HG03432 (cell line): ENCODE data around the gene EBI3.
"Not testable (repeated sequence)": the region's sequence is repeated elsewhere in the genome, so short reads cannot be mapped to it uniquely, and the experiment has no call there.

Source experiments
- ATAC-seq: cut with Tn5 transposase; IDR thresholded peaks from one replicate; pipeline ENCODE4 v1.9.1; 2021; ENCODE audit warnings: mild to moderate bottlenecking, moderate library complexity; ENCODE audit not compliant: unreplicated experiment

Gene EBI3

DNA sequence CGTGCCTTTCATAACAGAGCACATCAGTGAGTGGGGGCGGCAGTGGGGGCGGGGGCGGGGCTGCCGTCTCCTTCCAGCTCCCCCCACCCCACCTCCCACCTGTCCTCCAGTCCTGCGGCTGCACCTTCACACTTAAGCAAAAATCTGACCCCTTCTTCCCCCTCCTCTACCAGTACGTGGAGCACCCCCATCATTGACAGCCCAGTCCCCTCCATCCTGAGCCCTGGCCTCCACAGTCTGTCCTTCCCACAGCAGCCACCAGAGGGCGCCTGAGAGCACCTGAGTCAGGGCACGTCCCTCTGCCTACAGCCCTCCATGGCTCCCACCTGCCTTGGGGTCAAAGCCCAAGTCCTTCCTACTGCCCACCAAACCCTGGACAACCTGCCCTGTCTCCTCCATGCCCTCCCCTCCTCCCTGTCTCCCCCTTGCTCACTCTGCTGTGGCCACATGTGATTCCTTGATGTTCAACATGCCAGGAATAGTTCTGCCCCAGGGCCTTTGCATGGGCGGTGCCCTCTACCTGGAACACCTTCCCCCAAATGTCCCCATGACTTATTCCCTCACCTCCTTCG lies 4.0 kb downstream of the EBI3 start:
- ATAC-seq = no peak

DNA sequence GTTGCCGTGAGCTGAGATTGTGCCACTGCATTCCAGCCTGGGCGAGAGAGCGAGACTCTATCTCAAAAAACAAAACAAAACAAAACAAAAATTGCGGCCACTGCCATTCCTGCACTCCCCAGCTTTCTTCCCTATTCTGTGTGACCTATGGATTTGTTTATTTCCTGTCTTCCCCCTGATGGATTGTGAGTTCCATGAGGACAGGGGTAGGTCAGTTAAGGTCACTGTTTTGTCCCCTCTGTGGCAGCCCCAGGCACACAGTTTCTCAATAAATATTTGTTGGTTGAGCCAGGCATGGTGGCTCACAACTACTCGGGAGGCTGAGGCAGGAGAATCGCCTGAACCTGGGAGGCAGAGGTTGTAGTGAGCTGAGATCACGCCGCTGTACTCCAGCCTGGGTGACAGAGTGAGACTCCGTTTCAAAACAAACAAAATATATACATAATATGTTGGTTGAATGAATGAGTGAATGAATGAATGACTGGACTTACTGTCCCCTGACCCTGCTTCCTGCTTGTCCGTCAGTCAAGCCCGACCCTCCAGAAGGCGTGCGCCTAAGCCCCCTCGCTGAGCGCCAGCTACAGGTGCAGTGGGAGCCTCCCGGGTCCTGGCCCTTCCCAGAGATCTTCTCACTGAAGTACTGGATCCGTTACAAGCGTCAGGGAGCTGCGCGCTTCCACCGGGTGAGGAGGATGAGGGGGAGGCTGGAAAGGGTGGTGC lies 5.0 kb downstream of the EBI3 start:
- ATAC-seq = no peak

DNA sequence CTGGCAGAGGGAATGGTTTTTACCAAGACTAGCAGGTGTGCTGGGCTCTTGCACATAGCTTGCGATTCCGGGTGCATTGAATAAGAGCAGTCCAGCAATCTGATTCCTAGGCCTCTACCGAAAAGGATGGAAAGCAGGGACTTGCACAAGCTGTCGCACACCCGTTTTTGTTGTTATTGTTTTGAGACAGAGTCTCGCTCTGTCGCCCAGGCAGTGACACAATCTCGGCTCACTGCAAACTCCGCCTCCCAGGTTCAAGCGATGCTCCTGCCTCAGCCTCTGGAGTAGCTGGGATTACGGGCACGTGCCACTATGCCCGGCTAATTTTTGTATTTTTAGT lies 5.5 kb downstream of the EBI3 start:
- no peak for ATAC-seq

DNA sequence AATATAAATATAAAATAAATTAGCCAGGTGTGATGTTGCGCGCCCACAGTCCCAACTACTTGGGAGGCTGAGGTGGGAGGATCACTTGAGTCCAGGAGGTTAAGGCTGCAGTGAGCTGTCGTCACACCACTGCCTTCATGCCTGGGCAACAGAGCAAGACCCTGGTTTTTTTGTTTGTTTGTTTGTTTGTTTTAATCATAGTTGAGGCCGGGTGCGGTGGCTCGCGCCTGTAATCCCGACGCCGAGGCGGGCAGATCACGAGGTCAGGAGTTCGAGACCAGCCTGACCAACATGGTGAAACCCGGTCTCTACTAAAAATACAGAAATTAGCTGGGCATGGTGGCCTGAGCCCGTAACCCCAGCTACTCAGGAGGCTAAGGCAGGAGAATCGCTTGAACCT lies 8.2 kb downstream of the EBI3 start:
- not testable (repeated sequence) for ATAC-seq

DNA sequence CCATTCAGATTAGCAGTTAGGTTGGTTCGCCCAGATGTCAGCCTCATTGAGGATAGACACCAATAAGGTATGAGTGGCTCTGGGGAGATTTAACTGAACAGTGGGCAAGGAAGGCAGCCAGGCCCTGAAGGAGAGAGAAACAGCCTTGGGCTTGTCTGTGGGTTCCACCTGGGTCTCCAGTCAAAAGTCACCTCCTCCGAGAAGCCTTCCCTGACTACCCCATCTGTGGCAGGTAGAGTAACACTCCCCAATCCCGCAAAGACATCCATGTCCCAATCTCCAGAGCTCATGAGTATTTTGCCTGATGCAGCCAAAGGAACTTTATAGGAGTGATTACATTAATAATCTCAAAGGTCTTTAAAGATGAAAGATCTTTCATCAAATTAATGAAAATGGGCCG lies 9.5 kb downstream of the EBI3 start:
- ATAC-seq = no peak

DNA sequence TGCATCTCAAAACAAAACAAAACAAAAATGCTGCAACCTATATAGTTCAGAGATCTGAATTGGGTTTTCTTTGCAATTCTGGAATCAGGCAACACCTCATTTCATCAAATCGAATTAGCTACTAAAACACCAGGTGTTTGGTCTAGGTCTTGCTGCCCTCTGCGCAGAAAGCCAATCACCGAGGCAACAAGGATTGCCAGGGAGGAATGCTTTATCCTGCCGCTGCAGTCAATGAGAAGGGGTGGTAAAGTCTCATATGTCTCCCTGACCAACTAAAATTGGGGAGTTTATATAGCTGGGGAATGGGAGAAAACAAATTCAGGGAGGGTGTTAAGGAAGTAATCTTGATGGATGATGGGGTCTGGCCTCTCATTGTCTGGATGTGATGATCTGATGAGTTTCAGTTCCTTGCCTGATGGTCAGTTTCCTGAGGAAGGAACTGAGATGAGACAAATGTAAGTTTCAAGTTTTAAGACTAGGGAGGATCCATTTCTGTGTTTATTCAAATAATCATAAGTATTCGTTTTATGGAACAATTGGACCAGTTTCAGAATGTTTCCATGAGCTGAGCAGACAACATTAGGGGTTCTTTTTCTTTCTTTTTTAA lies 12.6 kb downstream of the EBI3 start:
- ATAC-seq = no peak

DNA sequence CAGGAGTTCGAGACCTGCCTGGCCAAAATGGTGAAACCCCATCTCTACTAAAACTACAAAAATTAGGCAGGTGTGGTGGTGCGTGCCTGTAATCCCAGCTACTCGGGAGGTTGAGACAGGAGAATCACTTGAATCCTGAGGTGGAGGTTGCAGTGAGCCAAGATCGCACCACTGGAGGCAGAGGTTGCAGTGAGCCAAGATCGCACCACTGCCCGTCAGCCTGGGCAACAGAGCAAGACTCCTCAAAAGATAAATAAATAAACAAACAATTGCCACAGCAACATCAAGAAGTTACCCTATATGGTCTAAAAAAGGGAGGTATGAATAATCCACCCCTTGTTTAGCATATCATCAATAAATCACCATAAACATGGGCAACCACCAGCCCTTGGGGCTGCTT lies 16.6 kb downstream of the EBI3 start:
- not testable (repeated sequence) for ATAC-seq

DNA sequence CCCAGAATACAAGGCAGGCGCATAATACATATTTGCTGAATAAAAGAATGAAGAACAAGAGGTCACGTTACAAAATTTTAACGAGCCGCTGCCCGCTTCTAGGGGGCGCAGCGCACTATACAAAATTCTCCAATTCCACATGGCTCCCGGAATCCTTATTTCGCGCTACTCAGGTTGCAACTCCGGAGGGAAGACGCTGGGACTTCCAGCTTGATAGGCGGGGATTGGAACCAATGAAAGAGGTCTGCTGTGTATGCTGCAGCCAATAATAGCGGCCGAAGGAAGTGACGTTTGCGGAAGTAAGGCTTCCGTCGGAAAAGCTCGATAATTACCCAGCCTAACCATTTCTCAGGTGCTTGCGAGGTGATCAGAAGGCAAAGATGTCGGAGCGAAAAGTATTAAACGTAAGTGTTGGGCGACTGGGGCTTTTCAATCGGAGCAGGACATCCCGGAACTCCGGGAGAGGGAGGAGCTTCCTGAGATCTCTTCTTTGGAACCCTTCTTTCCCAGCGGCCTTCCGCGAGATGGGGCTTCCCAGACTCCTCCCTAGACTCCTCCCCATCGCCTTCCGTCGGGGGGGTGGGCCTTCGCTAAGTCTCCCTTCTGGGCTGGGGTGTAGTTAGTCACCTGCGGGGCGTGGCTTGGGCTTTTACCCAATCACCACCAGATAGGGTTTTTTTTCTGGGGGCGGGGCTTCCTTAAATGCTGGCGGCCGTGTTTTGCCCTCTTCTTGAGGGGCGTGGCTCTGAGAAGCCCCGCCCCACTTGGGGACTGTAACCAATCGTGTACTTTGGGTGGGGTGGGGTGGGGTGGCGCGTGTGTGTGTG lies 17.7 kb downstream of the EBI3 start, which contains the start of gene YJU2:
TSS of gene YJU2 (plus strand) at position 314 of the 827 bp plus-strand sequence. CDS start at position 381, 67 bp downstream.
- ATAC-seq = peak; percentile 87

DNA sequence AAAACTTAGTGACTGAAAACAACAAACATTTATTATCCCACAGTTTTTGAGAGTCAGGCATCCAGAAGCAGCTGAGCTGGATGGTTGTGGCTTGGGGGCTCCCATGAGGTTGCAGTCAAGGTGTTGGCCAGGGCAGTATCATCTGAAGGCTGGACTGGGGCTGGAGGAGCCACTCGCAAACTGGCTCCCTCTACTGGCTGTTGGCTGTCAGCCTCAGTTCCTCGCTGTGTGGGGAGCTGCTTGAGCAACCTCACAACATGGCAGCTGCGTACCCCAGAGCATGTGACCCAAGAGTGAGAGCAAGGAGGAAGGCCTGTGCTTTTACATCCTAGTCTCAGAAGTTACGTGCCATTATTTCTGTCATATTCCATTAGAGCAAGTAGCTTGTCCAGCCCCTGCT lies 27.2 kb downstream of the EBI3 start:
- no peak for ATAC-seq

DNA sequence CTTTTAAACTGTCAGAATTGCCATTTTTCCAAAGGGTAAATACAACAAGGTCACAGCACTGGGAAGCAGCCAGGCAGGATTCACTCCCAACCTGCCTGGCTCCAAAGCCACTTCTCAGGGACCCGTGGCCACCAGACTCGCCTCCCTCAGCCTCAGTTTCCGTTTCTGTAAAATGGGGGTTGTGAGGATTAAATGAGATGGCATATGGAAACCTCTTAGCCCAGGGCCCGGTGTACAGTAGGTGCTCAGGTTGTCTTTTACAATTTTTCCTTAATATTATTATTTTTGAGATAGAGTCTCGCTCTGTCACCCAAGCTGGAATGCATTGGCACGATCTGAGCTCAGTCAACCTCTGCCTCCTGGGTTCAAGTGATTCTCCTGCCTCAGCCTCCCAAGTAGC lies 27.7 kb downstream of the EBI3 start:
- ATAC-seq = no peak

DNA sequence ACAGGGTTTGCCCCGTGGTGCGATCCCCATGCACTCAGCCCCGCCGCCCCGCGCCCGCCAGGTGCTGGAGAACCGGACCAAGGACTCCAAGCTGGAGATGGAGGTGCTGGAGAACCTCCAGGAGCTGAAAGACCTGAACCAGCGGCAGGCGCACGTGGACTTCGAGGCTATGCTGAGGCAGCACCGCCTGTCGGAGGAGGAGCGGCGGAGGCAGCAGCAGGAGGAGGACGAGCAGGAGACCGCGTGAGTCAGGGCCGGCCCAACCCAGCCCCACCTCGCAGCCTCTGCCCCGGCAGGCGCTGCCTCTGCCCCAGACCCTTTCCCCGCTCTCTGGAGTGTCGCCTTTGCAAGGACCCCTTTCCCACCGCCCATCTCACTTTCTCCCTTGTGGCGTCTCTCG lies 28.9 kb downstream of the EBI3 start:
- no peak for ATAC-seq

DNA sequence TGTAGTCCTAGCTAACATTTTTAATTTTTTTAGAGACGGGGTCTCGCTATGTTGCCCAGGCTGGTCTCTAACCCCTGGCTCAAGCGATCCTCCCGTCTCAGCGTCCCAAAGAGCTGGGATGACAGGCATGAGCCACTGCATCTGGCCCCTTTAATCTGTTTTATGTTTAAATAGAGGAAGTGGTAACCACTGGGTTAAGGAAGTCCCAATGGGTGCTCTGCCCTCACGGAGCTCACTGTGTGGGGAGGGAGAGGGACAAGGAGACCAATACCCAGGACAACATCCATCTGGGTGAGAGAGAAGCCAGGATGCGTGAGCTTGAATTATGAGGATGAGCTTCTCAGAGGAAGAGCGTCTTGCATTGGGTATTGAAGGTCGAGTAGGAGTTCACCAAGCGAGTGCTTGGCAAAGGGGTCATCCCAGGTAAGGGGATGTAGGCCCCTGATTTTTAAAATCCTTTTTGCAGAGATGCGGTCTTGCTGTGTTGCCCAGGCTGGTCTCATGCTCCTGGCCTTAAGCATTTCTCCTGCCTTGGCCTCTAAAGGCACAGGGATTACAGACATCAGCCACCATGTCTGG lies 31.4 kb downstream of the EBI3 start:
- ATAC-seq = no peak

DNA sequence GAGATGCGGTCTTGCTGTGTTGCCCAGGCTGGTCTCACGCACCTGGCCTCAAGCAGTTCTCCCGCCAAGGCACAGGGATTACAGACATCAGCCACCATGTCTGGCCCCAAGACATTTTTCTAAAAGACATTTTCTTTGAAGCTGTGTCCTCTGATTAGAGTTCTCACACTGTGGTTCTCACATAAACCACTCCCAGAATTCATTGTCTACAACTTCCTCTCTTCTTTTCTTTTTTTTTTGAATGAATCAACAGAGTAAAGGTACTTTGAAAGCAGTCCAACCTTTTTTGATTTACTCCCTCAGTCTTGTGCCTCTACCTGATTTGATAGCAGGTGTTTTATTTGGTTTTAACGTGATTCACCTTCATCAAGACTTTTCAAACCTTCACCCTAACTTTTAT lies 35.5 kb downstream of the EBI3 start:
- no peak for ATAC-seq

DNA sequence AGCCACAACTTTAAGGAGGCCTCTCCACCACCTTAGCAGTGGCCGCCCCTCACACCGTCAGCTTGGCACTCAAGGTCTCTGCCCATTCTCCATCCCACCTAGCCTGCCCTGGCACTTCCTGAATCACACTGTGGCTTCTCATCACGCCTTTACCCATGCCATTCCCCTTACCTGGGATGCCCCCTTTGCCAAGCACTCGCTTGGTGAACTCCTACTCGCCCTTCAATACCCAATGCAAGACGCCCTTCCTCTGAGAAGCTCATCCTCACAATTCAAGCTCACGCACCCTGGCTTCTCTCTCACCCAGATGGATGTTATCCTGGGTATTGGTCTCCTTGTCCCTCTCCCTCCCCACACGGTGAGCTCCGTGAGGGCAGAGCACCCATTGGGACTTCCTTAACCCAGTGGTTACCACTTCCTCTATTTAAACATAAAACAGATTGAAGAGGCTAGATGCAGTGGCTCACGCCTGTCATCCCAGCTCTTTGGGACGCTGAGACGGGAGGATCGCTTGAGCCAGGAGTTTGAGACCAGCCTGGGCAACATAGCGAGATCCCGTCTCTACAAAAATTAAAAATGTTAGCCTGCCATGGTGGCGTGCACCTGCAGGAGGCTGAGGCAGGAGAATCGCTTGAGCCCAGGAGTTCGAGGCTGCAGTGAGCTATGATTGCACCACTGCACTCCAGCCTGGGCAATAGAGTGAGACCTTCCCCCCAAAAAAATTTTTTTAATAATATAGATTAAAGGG lies 37.1 kb downstream of the EBI3 start:
- no peak for ATAC-seq

DNA sequence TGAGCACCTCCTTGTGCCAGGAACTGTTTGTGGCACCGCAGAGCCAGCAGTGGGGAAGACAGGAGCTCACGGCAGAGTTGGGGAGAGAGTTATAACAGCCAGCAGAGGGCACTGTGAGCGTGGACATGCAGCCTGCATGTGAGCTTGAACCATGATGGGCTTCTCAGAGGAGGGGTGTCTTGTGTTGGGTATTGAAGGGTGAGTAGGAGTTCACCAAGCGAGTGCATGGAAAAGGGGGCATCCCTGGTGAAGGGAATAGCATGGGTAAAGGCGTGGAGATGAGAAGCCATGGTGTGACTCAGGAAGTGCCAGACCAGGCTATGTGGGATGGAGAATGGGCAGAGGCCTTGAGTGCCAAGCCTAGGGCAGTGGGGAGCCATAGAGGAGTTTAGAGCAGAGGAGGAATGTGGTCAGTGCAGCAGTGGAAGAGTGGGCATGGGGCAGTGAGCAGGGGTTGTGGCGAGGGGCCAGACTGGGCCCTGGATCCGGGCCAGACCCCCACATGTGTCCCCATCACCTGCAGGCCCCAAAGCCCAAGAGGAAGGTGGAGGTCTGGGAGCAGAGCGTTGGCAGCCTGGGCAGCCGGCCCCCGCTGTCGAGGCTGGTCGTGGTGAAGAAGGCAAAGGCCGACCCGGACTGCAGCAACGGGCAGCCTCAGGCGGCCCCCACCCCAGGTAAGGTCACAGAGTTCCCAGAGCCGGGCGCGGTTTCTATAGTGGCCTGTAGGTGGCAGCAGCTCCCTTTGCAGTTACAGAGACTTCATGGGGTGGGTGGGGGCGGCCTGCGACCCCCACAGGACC lies 38.0 kb downstream of the EBI3 start:
- no peak for ATAC-seq

DNA sequence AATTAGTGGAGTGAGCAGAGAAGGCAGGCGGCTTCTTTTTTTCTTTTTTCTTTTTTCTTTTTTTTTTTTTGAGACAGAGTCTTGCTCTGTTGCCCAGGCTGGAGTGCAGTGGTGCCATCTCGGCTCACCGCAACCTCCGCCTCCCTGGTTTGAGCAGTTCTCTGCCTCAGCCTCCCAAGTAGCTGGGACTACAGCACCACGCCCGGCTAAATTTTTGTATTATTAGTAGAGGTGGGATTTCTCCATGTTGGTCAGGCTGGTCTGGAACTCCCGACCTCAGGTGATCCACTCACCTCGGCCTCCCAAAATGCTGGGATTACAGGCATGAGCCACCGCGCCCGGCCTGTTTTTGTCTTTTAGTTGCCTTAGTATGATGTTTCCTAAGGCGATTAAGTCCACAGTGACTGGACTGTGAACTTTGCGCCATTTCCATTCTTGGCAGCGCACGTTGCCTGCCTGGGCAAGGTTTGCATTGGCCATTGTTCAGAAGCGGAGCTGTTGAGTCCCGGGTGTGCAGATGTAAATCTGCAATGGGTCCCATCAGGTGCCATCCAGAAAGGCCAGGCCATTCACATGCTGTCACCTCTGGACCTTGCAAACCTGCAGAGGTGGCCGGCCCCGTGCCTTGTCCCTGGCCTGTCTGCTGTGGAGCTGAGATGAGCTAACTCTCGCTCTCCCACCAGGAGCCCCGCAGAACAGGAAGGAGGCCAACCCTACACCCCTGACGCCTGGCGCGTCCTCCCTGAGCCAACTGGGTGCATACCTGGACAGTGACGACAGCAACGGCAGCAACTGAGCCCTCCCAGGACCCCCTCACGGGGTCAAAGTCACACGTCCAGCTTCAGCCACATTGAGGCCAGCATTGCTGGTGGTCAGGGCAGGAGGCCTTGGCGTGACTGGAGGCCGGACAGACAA lies 38.8 kb downstream of the EBI3 start:
- no peak for ATAC-seq

DNA sequence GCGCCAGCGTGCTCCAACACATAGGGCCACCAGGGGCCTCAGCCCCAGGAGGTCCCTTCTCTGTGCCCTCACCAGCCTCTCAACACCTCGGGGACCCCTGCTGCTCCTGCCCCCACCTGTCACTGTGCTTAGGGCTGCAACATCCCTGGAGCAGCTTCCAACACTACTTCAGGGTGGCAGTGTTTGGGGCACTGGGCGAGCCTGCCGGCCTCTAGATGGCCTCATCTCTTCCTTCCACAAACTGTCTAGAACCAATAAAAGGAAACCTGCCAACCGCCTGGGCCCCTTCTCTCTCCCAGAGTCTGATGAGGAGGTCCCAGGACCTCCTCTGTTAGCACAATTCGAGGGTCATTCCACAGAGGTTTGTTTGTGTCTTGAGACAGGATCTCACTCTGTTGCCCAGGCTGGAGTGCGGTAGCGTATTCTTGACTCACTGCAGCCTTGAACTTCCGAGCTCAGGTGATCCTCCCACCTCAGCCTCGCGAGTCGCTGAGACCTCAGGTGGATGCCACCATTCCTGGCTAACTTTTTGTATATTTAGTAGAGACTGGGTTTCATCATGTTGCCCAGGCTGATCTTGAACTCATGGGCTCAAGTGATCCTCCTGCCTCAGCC lies 39.6 kb downstream of the EBI3 start:
- ATAC-seq = no peak

DNA sequence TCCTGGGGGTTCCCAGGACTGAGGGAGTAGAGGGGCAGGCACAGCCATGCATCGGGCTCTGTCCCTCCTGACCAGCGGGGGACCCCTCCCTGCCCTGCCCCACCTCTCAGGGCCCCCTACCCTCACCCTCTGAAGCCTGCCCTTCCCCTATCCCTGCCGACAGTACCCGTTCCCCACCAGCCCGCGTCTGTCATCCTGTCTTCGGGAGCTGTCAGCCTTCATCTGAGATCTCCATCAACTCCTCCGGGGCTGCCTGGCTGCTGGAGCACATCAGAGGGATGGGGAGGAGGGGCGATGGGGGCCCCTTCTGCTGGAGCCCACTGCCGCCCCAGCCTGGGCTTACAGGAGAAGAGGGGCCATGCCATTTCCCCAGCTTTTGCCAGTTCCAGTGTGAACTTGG lies 43.6 kb downstream of the EBI3 start:
- ATAC-seq = no peak
